ENCODE results near the gene SRGAP1.

DNA sequence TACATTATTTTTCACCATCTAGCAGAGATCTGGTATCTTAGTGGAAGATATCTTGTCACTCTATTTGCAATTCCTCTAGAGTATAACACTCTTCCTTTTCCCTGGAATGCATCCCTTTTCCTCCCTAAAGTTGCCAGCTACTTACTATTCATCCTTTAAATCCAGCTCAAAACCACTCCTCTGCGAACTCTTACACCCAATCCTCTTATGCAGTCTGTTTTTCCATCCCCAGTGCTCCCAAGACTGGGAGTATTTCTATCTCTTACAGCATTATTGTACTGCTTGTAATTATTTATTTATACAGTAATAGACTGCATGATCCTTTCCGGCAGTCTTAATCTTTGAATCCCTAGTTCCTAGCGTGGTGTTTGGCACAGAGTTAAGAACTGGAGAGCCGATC, 2.9 kb upstream of the SRGAP1 start:
- TF ChIP-seq, protein P1, sequence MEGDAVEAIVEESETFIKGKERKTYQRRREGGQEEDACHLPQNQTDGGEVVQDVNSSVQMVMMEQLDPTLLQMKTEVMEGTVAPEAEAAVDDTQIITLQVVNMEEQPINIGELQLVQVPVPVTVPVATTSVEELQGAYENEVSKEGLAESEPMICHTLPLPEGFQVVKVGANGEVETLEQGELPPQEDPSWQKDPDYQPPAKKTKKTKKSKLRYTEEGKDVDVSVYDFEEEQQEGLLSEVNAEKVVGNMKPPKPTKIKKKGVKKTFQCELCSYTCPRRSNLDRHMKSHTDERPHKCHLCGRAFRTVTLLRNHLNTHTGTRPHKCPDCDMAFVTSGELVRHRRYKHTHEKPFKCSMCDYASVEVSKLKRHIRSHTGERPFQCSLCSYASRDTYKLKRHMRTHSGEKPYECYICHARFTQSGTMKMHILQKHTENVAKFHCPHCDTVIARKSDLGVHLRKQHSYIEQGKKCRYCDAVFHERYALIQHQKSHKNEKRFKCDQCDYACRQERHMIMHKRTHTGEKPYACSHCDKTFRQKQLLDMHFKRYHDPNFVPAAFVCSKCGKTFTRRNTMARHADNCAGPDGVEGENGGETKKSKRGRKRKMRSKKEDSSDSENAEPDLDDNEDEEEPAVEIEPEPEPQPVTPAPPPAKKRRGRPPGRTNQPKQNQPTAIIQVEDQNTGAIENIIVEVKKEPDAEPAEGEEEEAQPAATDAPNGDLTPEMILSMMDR (IDR thresholded peaks at IDR 0.05) = no peak
- no peak for TF ChIP-seq EZH2 (IDR thresholded peaks at IDR 0.05)
